ENCODE data around the gene CPM.

DNA sequence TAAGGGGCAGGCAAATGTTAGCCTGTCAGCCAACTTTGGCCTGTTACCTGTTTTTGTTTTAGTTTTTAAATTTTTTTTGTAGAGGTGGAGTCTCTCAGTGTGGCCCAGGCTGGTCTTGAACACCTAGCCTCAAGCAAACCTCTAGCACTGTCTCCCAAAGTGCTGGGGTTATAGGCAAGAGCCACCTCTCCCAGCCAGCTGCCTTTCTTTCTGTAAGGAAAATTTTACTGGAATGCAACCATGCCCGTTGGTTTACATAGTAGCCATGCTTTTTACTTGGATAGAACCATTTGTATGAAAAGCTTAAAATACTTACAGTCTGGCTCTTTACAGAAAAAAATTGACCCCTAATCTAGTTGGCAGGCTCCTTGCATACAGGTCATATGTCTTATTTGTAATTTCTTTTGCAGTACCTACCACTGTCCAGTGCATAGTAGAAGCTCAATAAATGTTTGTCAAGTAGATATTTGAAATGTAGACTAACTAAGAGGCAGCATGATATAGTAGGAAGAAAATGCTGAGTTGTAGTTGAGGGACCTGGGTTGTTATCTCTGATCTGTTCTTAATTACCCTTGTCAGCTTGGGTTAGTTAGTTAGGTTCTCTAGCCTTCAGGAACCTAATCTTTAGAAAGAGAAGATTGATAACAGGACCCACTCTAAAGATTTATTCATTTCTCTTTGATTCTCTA lies 120.3 kb downstream of the CPM start:
- TF ChIP-seq GATA2 (IDR thresholded peaks at IDR 0.05; ENCODE audit: low read depth, low read length): no peak
- TF ChIP-seq GATA3 (IDR thresholded peaks at IDR 0.05; ENCODE audit: low read depth, low read length): no peak
